ENCODE measurements around the gene PAAF1.

DNA sequence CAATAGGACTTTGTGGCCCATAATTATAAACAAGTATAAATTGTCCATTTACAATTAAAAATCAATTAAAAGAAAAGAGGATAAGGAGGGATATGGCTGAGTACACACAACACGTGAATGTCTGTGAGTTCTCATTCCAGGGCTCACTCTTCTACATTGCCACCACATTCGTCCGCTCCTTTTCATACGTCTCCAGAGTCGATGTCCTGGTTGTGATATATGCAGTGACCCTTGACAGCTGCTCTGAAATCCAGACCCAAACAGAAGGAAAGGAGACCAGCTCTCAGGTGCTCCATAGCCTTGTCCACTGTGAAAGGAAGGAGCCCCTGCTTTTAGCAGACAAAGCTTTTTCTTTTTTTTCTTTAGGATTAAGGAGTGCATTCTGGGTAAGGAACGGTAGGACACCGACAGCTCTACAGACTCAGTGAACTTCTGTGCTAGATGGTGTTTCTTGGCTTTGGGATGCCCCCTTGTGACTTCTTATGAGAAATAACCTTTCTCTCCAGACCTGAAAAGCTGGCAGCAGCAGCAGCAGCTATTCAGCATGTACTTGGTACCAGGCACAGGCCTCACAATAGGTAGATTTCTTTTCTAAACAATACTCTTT lies 54.3 kb downstream of the PAAF1 start:
- TF ChIP-seq, protein P1, sequence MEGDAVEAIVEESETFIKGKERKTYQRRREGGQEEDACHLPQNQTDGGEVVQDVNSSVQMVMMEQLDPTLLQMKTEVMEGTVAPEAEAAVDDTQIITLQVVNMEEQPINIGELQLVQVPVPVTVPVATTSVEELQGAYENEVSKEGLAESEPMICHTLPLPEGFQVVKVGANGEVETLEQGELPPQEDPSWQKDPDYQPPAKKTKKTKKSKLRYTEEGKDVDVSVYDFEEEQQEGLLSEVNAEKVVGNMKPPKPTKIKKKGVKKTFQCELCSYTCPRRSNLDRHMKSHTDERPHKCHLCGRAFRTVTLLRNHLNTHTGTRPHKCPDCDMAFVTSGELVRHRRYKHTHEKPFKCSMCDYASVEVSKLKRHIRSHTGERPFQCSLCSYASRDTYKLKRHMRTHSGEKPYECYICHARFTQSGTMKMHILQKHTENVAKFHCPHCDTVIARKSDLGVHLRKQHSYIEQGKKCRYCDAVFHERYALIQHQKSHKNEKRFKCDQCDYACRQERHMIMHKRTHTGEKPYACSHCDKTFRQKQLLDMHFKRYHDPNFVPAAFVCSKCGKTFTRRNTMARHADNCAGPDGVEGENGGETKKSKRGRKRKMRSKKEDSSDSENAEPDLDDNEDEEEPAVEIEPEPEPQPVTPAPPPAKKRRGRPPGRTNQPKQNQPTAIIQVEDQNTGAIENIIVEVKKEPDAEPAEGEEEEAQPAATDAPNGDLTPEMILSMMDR (conservative IDR thresholded peaks at IDR 0.05 in 1 of 2, IDR thresholded peaks at IDR 0.05 in 1 of 2; ENCODE audit: low read depth in 1 of 2, low read length in 2 of 2), result peak; percentile 39 to 51
- no peak for TF ChIP-seq EZH2 (IDR thresholded peaks at IDR 0.05; ENCODE audit: low read length, missing control alignments)
